Measurements from ENCODE around the gene UNC93B1. TPM values are rescaled to one million over a fixed set of nuclear protein-coding genes. Genes with fewer than 3 reads are reported as not detected.

UNC93B1 gene
- total and polyA plus RNA-seq, 2 of the 13 experiments (the other 11 are each of a cell fraction or from before 2014, with no cell fraction given): 8.8 to 18.9 TPM

- TF ChIP-seq KLF13 (CRISPR knock-in tag; IDR thresholded peaks at IDR 0.05): no peak
- peak; percentile 68; the same call in 1 of the 2 replicates for TF ChIP-seq HNRNPL (IDR thresholded peaks at IDR 0.05; ENCODE audit: low read depth, low read length)
- no peak for TF ChIP-seq NR3C1 (CRISPR knock-in tag; IDR thresholded peaks at IDR 0.05)
- no peak for TF ChIP-seq ZSCAN9 (CRISPR knock-in tag; IDR thresholded peaks at IDR 0.05; ENCODE audit: borderline replicate concordance)
- no peak for TF ChIP-seq DMTF1 (CRISPR knock-in tag; IDR thresholded peaks at IDR 0.05)
- TF ChIP-seq DDIT3 (CRISPR knock-in tag; IDR thresholded peaks at IDR 0.05): no peak
- TF ChIP-seq RBFOX2 (IDR thresholded peaks at IDR 0.05; ENCODE audit: low read depth, low read length): 0 out of 2 replicates have a peak, but pooled peaks have one; percentile 23
- TF ChIP-seq AGO2 (optimal IDR thresholded peaks at IDR 0.05; ENCODE audit: low read depth, low read length): peak; percentile 16
- Histone ChIP-seq H3K27me3 (ENCODE audit: control insufficient read depth in 1 of 2, insufficient read depth in 2 of 2, low read length in 2 of 2) (no peaks in the 10 kb centered on the region), H2AFZ (ENCODE audit: low read length) (no peak overlapping the region), H3K4me3 (replicated peaks in 1 of 3; ENCODE audit: insufficient read depth in 1 of 3, low read depth in 2 of 3, low read length in 3 of 3) (no peak overlapping the region), H3K4me2 (ENCODE audit: low read depth, low read length) (no peak overlapping the region), H3K4me1 (ENCODE audit: insufficient read depth, low read length) (no peaks in the 10 kb centered on the region), H3K9ac (ENCODE audit: insufficient read depth, low read depth, low read length) (no peak overlapping the region), H3K79me2 (ENCODE audit: insufficient read depth, low read length) (no peaks in the 10 kb centered on the region), H3K36me3 (replicated peaks in 1 of 2; ENCODE audit: control insufficient read depth in 1 of 2, insufficient read depth in 2 of 2, low read length in 2 of 2) (peaks cover 16 to 39% of the 10 kb centered on the region in 2 experiments), H3K9me3 (ENCODE audit: low read length) (no peaks in the 10 kb centered on the region), H4K20me1 (ENCODE audit: insufficient read depth, low read length) (peaks cover 5% of the 10 kb centered on the region; the same call in 1 of the 2 replicates), H3K27ac (ENCODE audit: extremely low read length, insufficient read depth, low read length) (no peak overlapping the region)
- ATAC-seq (no peak; the same call in 2 of the 3 replicates), DNase-seq (ENCODE audit: low spot score) (no peak), FAIRE-seq (no peak)
- intact Hi-C loops (cut with micrococcal nuclease; ENCODE audit: unreplicated experiment): no loop called here
- no TSS peak for BruUV-seq (replicated peaks)
- ChIA-PET POLR2A (no interaction called here), CTCF (ENCODE audit: low intra/inter-chr PET ratio, low total read pairs) (no interaction called here)
- in situ Hi-C loops (cut with HindIII; ENCODE audit: extremely low pct_ligation_motif_present, low pct_unique_long_range_greater_than_20kb): no loop called here
- 96% methylated on average over 21 of the region's 35 CpGs for WGBS (ENCODE audit: low lambda C conversion rate)
Observed at GRCh38 chr11:68048681-68049508, 45.0 kb upstream of the UNC93B1 start.
